IPS-15b (cell line): ENCODE measurements around the gene R3HDM1.

ENCODE experiments used
- H3K27me3 ChIP-seq: one replicate; pipeline ENCODE4 v1.6.1; 2013; ENCODE audit warnings: low read length; ENCODE audit not compliant: control insufficient read depth, insufficient read depth
- H3K36me3 ChIP-seq: one replicate; pipeline ENCODE4 v1.6.1; 2013; ENCODE audit warnings: low read length; ENCODE audit not compliant: control insufficient read depth, insufficient read depth
- H3K4me1 ChIP-seq: one replicate; pipeline ENCODE4 v1.6.1; 2013; ENCODE audit warnings: mild to moderate bottlenecking, low read length; ENCODE audit not compliant: control insufficient read depth, insufficient read depth
- H3K4me3 ChIP-seq: one replicate; pipeline ENCODE4 v1.5.1; 2013; ENCODE audit warnings: low read depth, low read length
- H3K9ac ChIP-seq: one replicate; pipeline ENCODE4 v1.6.1; 2013; ENCODE audit warnings: low read depth, mild to moderate bottlenecking, low read length
- H3K9me3 ChIP-seq: one replicate; pipeline ENCODE4 v1.6.1; 2013; ENCODE audit warnings: mild to moderate bottlenecking, low read length; ENCODE audit not compliant: control insufficient read depth, insufficient read depth

Gene R3HDM1

DNA sequence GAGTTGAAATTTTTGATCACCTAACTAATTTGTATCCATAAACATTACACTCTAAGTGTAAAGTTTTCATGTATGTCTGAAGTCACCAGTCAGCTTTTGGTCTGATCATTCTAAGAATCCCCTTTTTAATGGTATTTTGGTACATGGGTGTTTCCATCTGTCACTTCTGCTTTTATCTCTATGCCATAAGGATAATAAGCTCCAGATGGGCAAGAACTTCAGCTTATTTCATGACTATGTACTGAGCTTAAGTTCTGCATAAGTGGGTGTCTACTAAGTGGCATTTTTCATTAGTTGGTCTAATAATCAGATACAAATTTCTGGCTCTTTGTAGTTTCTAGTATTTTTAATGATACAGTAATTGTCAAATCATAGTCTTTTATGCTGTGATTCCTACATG lies 230.7 kb downstream of the R3HDM1 start:
- peaks cover 26% of the 10 kb centered on the region for H3K36me3 ChIP-seq
- no peak overlapping the region for H3K9ac ChIP-seq
- H3K9me3 ChIP-seq, result no peaks in the 10 kb centered on the region
- H3K4me3 ChIP-seq, result no peak overlapping the region
- no peaks in the 10 kb centered on the region for H3K4me1 ChIP-seq
- H3K27me3 ChIP-seq, result no peaks in the 10 kb centered on the region

DNA sequence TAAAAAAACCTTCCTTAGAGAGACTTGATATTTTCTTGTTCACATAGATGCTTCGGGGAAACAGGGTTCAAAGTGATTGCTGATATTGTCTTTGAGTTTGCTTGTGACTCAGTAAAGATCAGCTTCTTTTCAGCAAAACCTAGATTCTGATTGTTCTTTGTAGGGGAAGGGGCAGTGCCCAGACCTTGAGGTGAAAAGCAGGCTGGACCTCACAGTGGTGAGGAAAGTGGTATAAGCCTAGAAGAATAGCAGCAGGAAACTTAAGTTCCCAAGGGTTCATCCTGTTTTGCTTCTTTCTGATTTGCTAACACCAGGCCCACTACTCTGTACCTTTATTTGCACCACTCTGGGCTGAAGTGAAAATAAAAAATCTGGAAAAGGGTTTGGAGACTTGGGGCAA lies 231.2 kb downstream of the R3HDM1 start:
- no peak overlapping the region for H3K9ac ChIP-seq
- H3K27me3 ChIP-seq, result no peaks in the 10 kb centered on the region
- H3K9me3 ChIP-seq, result no peaks in the 10 kb centered on the region
- H3K4me1 ChIP-seq, result no peaks in the 10 kb centered on the region
- H3K36me3 ChIP-seq, result peaks cover 26% of the 10 kb centered on the region
- no peak overlapping the region for H3K4me3 ChIP-seq

DNA sequence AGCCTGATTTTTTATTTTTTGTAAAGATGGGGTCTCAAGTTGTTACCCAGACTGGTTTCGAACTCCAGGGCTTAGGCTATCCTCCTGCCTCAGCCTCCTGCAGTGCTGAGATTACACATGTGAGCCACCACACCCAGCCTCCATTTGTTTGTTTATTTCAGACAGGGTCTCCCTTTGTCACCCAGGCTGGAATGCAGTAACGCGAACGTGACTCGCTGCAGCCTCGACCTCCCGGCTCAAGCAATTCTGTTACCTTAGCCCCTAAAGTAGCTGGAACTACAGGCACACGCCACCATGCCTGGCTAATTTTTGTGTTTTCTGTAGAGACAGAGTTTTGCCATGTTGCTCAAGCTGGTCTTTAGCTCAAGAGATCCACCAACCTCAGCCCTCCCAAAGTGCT lies 237.6 kb downstream of the R3HDM1 start:
- no peaks in the 10 kb centered on the region for H3K9me3 ChIP-seq
- H3K9ac ChIP-seq, result no peak overlapping the region
- H3K4me1 ChIP-seq, result no peaks in the 10 kb centered on the region
- H3K27me3 ChIP-seq, result no peaks in the 10 kb centered on the region
- peaks cover 23% of the 10 kb centered on the region for H3K36me3 ChIP-seq
- no peak overlapping the region for H3K4me3 ChIP-seq

DNA sequence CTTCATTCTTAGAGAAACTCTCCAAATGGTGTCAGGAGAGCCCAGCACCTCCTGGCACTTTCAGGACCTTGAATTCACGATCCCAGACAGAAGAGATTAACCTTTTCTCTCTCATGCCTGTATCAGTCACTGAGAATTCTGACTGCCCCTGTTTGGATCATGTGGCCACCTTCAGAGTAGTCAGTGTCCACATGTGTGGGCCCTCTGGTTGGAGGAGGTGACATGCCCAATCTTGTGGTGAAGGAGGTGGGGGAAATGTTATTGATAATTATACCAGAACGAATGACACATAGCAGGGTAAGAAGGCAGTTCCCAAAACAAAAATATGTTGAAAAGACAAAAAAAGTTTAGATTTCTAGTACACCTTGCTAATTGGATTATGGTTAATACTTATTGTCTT lies 242.0 kb downstream of the R3HDM1 start:
- Histone ChIP-seq H3K27me3 (no peaks in the 10 kb centered on the region), H3K9ac (no peak overlapping the region), H3K9me3 (no peaks in the 10 kb centered on the region), H3K4me3 (no peak overlapping the region), H3K4me1 (no peaks in the 10 kb centered on the region), H3K36me3 (peaks cover 17% of the 10 kb centered on the region)

DNA sequence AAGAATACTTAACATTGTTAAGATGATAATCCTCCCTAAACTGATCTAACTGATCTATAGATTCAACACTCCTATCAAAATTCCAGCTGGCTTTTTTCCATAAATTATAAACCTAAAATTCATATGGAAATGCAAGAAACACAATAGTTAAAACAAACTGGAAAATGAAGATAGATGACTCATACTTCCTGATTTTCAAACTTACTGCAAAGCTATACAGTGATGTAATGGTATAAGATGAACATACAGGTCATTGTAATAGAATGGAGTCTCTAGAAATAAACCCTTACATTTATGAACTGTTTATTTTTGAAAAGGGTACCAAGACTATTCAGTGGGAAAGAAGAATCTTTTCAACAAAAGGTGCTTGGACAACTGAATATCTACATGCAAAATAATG lies 242.6 kb downstream of the R3HDM1 start:
- Histone ChIP-seq H3K4me3 (no peak overlapping the region), H3K36me3 (peaks cover 17% of the 10 kb centered on the region), H3K27me3 (no peaks in the 10 kb centered on the region), H3K9ac (no peak overlapping the region), H3K9me3 (no peaks in the 10 kb centered on the region), H3K4me1 (no peaks in the 10 kb centered on the region)
